Measurements from ENCODE around the gene CD63.

The CD63 gene

GRCh38 chr12:55745361-55746173 lies 16.8 kb upstream of the CD63 start:
- TF ChIP-seq, protein P1, sequence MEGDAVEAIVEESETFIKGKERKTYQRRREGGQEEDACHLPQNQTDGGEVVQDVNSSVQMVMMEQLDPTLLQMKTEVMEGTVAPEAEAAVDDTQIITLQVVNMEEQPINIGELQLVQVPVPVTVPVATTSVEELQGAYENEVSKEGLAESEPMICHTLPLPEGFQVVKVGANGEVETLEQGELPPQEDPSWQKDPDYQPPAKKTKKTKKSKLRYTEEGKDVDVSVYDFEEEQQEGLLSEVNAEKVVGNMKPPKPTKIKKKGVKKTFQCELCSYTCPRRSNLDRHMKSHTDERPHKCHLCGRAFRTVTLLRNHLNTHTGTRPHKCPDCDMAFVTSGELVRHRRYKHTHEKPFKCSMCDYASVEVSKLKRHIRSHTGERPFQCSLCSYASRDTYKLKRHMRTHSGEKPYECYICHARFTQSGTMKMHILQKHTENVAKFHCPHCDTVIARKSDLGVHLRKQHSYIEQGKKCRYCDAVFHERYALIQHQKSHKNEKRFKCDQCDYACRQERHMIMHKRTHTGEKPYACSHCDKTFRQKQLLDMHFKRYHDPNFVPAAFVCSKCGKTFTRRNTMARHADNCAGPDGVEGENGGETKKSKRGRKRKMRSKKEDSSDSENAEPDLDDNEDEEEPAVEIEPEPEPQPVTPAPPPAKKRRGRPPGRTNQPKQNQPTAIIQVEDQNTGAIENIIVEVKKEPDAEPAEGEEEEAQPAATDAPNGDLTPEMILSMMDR (IDR thresholded peaks at IDR 0.05; ENCODE audit: insufficient read depth, low read depth, low read length, missing control alignments), result no peak
- DNase-seq (ENCODE audit: low read depth), result no peak
- no peak overlapping the region for H3K4me3 ChIP-seq (ENCODE audit: low read length)

GRCh38 chr12:55744340-55745030 lies 15.7 kb upstream of the CD63 start:
- no peak for DNase-seq (ENCODE audit: low read depth)
- TF ChIP-seq, protein P1 (IDR thresholded peaks at IDR 0.05; ENCODE audit: insufficient read depth, low read depth, low read length, missing control alignments), result no peak
- H3K4me3 ChIP-seq (ENCODE audit: low read length), result peak overlapping the region; percentile 55

DNA sequence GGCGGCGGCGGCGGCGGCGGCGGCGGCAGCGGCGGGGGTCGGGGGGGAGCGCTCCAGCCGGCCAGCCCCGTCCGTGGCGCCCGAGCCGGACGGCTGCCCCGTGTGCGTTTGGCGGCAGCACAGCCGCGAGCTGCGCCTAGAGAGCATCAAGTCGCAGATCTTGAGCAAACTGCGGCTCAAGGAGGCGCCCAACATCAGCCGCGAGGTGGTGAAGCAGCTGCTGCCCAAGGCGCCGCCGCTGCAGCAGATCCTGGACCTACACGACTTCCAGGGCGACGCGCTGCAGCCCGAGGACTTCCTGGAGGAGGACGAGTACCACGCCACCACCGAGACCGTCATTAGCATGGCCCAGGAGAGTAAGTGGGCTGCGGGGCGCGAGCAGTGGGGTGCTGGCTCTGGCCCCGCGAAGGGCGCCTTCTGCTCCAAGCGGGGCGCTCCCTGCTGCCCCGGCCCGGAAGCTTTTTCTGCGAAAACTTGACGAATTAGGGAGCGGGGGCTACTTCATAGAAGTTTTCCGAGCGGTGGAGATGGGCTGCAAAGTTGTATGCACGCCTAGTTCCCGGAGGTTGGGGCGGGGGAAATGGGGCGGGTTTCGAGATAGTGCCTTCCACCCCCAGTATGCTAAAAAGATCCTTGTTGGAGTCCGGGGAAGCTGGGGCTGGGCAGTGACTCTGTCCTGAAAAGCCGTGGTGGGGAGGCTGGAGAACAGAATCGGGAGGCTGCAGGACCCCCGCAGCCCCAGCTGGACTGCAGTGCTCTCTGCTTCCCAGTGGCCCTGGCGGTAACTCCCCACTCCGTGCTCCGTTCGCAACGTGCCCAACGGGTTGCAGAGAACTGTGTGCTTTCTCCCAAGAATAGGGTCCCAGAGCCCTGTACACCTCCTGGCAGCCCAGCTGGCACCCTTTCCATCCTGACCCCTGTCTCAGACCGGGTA lies 14.9 kb upstream of the CD63 start:
- DNase-seq (ENCODE audit: low read depth), result peak; percentile 72
- TF ChIP-seq, protein P1 (IDR thresholded peaks at IDR 0.05; ENCODE audit: insufficient read depth, low read depth, low read length, missing control alignments), result peak; percentile 6
- H3K4me3 ChIP-seq (ENCODE audit: low read length), result peak overlapping the region; percentile 55

- peak within 1 kb of the TSS; percentile 55 for H3K4me3 ChIP-seq (ENCODE audit: low read length)
- TF ChIP-seq, protein P1 (IDR thresholded peaks at IDR 0.05; ENCODE audit: insufficient read depth, low read depth, low read length, missing control alignments), result no peak
- DNase-seq (ENCODE audit: low read depth), result peak; percentile 76
These were observed 14.1 kb upstream of the CD63 start, which contains the start of gene GDF11 for GRCh38 chr12:55742719-55743405. TSS of gene GDF11 (plus strand) at chr12:55743122. CDS start at chr12:55743317, 195 bp downstream.

- TF ChIP-seq, protein P1 (IDR thresholded peaks at IDR 0.05; ENCODE audit: insufficient read depth, low read depth, low read length, missing control alignments), result no peak
- DNase-seq (ENCODE audit: low read depth), result no peak
- H3K4me3 ChIP-seq (ENCODE audit: low read length), result no peak overlapping the region
These were observed 13.3 kb upstream of the CD63 start for GRCh38 chr12:55741931-55742680.

All from epithelial cell of esophagus (primary cell).